Cardiac muscle cell (in vitro differentiated cells and primary cell): ENCODE results near the gene CTNND2. TPM values are rescaled to one million over a fixed set of nuclear protein-coding genes. Genes with fewer than 3 reads are reported as not detected.

ENCODE experiments used
- DNase-seq, 2 donors: peaks; one replicate each; pipeline versions ENCODE4 v3.0.0 to v3.0.0-alpha.2; 2010 to 2017; ENCODE audit warnings: low read depth in 1 of 2, low spot score in 1 of 2
- H3K27ac ChIP-seq: fragments of 200-600 bp; sonication (generic); 2 replicates; pipeline ENCODE4 v1.5.1; 2016
- H3K27me3 ChIP-seq: fragments of 200-600 bp; sonication (generic); 2 replicates; pipeline ENCODE4 v1.6.0; 2016; ENCODE audit warnings: control low read depth
- H3K36me3 ChIP-seq: fragments of 200-600 bp; sonication (generic); 2 replicates; pipeline ENCODE4 v1.5.1; 2016; ENCODE audit warnings: control low read depth
- H3K4me1 ChIP-seq: fragments of 200-600 bp; sonication (generic); 2 replicates; pipeline ENCODE4 v1.8.1; 2017; ENCODE audit warnings: low read depth, mild to moderate bottlenecking, mixed run types
- H3K4me3 ChIP-seq: fragments of 200-600 bp; sonication (generic); 2 replicates; pipeline ENCODE4 v1.5.1; 2016; ENCODE audit warnings: mild to moderate bottlenecking
- H3K9me3 ChIP-seq: fragments of 200-600 bp; sonication (generic); 2 replicates; pipeline ENCODE4 v1.5.1; 2017; ENCODE audit warnings: low read depth, mild to moderate bottlenecking, control low read depth
- polyA plus RNA-seq: library from polyadenylated mRNA; unstranded; fragments of >200 nt; fragmentation: Nextera tagmentation; extraction: Ambion mirVana; gene quantifications from 2 replicates; pipeline ENCODE4 v1.2.1, GENCODE V29; 2016
- total RNA-seq: library from RNA; depleted of rRNA; stranded (reverse); fragments of >200 nt; gene quantifications from 2 replicates; pipeline ENCODE4 v1.2.3, GENCODE V29; 2016
- TF ChIP-seq, protein P1 (sequence below): IDR thresholded peaks from 2 replicates; pipeline ENCODE4 v1.5.1; 2012; ENCODE audit warnings: low read depth, mild to moderate bottlenecking, low read length

The CTNND2 gene
- total and polyA plus RNA-seq, 2 experiments from 2014 or later: 11.0 to 12.7 TPM

DNA sequence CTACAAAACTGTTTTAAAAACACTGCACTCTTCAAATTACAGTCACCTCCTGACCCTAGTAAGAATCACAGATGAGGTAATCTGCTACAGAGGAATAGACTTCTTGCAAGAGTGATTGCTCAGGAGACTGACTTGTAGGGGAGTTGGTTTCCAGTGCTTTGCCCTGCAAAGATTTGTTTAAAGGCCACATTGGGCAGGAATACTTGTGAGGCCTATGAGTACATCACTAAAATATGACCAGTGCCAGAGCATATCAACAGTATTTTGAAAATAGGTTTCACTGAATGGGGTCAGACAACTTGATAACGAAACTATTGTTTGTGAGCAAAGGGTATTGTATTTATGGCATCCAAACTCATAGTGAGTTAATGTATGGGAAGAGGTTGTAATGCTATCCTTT, 21.5 kb upstream of the CTNND2 start:
- TF ChIP-seq, protein P1, sequence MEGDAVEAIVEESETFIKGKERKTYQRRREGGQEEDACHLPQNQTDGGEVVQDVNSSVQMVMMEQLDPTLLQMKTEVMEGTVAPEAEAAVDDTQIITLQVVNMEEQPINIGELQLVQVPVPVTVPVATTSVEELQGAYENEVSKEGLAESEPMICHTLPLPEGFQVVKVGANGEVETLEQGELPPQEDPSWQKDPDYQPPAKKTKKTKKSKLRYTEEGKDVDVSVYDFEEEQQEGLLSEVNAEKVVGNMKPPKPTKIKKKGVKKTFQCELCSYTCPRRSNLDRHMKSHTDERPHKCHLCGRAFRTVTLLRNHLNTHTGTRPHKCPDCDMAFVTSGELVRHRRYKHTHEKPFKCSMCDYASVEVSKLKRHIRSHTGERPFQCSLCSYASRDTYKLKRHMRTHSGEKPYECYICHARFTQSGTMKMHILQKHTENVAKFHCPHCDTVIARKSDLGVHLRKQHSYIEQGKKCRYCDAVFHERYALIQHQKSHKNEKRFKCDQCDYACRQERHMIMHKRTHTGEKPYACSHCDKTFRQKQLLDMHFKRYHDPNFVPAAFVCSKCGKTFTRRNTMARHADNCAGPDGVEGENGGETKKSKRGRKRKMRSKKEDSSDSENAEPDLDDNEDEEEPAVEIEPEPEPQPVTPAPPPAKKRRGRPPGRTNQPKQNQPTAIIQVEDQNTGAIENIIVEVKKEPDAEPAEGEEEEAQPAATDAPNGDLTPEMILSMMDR: no peak
- H3K27me3 ChIP-seq: no peaks in the 10 kb centered on the region

DNA sequence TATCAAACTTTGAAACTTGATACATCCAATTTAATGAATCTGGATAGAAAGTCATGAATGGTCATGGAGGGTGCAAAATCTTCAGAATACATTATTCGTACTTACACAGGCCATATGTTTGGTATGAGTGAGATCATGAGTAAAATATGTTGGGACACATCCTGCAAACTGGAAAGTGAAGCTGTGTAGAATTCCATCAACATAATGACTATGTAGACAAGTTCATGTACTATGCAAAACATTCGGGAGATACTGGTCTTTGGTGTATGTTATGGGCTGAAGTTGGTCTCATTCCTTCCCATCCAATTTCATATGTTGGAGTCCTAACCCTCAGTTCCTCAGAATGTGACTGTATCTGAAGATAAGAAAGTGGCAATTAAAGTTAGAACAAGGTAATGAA, 18.1 kb upstream of the CTNND2 start:
- TF ChIP-seq, protein P1: no peak
- no peak overlapping the region for H3K4me3 ChIP-seq
- no peaks in the 10 kb centered on the region for H3K4me1 ChIP-seq
- H3K27ac ChIP-seq: no peak overlapping the region
- no peaks in the 10 kb centered on the region for H3K9me3 ChIP-seq
- no peaks in the 10 kb centered on the region for H3K27me3 ChIP-seq
- H3K36me3 ChIP-seq: no peaks in the 10 kb centered on the region
- no peak for DNase-seq

More for the DNA sequence above, 21.5 kb upstream of the CTNND2 start:
- Histone ChIP-seq H3K4me1 (no peaks in the 10 kb centered on the region), H3K9me3 (no peaks in the 10 kb centered on the region), H3K4me3 (no peak overlapping the region), H3K27ac (no peak overlapping the region), H3K36me3 (no peaks in the 10 kb centered on the region)
- no peak for DNase-seq

DNA sequence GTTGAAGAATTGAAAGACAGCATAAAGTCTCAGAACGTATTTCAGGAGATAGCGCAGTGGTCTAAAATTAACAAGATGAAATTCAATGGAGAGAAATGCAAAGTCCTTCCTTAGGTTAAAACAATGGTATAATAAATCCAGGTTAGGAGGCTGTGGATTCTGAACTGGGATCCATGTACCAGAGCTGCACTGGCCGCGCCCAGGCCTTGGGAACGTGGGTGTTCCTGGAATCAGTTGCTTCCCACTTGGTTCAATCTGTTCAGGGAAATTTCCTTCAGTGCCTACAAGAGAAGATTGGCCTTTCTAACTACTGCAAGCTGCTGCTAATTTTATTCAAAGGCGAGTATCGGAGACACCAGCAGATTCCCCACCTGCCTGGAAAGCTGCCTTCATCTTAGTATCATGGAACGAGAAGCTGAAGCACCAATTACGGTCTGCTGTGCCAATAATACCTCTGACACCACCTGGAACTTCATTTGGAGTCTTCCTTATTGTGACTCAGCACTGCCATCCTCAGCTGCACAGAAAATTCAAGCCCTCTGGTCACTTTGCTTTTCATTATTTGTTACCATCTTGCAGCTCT, 14.3 kb upstream of the CTNND2 start:
- no peak overlapping the region for H3K27ac ChIP-seq
- H3K4me3 ChIP-seq: no peak overlapping the region
- TF ChIP-seq, protein P1: no peak
- no peaks in the 10 kb centered on the region for H3K36me3 ChIP-seq
- no peaks in the 10 kb centered on the region for H3K9me3 ChIP-seq
- H3K4me1 ChIP-seq: no peaks in the 10 kb centered on the region
- DNase-seq: no peak
- H3K27me3 ChIP-seq: no peaks in the 10 kb centered on the region

DNA sequence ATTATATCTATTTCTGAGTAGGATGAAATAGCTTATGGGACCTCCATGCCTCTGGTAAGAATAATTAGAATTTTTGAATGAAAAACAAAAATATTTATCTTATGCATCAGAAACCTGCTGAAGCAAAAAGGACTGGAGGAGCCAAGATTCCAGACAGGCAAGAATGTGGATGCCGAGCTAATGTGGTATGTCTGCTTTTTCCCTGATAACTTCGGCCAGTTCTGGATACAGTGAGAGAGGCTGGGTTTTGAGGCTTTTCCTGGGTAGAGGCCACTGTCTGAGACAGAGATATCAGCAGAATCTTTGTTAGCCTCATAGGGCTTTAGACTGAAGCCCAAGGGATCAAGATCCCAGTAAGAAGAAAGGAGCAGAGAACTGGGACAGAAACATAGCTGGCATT, 5.2 kb upstream of the CTNND2 start:
- H3K4me1 ChIP-seq: no peaks in the 10 kb centered on the region
- H3K9me3 ChIP-seq: no peaks in the 10 kb centered on the region
- TF ChIP-seq, protein P1: no peak
- no peaks in the 10 kb centered on the region for H3K36me3 ChIP-seq
- H3K27me3 ChIP-seq: peaks cover 34% of the 10 kb centered on the region
- H3K27ac ChIP-seq: no peak overlapping the region
- H3K4me3 ChIP-seq: no peak overlapping the region
- DNase-seq: no peak

DNA sequence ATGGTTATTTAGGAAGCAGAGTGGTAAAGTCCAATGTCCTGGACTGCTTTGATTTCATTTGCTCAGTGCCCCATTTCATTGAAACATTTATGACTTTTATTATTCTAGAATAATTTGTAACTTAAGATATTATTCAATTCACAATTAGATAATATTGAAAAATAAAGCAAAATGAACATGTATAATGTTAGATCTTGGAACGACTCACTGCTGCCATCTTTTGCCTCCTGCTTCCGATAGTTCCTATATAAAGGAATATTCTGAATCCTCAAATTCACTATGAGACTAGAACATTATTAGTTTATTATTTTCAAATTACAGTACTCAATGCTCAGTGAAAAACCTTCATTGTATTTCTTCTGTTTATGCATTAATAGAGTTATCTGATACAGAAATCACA, 2.3 kb upstream of the CTNND2 start:
- no peak for DNase-seq
- Histone ChIP-seq H3K4me3 (no peak overlapping the region), H3K36me3 (no peaks in the 10 kb centered on the region), H3K9me3 (no peaks in the 10 kb centered on the region), H3K27me3 (peaks cover 39% of the 10 kb centered on the region), H3K4me1 (peaks cover 4% of the 10 kb centered on the region), H3K27ac (no peak overlapping the region)
- TF ChIP-seq, protein P1: no peak
